Activated T-cell treated with anti-CD3 and anti-CD28 coated beads for 24 hours (primary cell): ENCODE results near the gene KHDRBS2.
"Not testable (repeated sequence)": the region's sequence is repeated elsewhere in the genome, so short reads cannot be mapped to it uniquely, and the experiment has no call there.

Experiments used
- DNase-seq: peaks from one replicate; pipeline ENCODE4 v3.0.0-alpha.2; 2020; ENCODE audit warnings: low read depth

The KHDRBS2 gene

DNA sequence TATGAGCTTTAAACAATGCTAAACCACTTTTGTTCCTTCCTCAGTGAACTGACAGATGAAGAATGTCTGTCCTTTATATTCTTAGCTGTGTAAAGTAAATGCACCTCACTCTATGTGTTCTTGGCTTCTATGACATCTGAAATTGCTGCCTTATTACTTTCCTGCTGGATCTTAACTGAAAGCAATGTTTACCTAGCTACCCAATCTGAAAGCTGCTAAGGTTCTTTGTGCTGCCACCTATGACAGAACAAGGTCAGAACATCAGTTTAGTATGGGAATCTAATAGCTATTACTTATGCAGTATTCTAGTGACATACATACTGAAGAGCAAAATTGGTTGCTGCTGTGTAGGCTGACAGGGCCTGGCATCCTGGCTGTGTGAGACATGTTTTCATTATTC, 444.1 kb downstream of the KHDRBS2 start:
- no peak for DNase-seq

DNA sequence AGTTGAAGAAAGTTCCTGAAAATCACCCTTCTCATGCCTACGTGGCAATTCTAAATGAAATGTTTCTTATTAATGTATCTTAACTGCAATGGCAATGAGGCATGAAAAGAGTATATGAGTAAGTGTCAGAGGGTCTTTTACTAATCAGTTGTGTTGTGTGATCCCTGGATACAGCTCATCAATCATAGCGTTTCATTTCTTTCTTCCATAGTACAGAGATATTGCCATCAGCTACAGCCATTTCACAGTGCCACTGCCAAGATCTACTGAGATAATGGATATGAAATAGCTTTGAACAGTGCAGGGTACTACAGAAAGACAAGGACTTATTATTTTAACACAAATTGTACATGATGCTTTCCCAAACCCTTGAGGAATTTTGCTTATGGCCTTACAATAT, 450.8 kb downstream of the KHDRBS2 start:
- no peak for DNase-seq

DNA sequence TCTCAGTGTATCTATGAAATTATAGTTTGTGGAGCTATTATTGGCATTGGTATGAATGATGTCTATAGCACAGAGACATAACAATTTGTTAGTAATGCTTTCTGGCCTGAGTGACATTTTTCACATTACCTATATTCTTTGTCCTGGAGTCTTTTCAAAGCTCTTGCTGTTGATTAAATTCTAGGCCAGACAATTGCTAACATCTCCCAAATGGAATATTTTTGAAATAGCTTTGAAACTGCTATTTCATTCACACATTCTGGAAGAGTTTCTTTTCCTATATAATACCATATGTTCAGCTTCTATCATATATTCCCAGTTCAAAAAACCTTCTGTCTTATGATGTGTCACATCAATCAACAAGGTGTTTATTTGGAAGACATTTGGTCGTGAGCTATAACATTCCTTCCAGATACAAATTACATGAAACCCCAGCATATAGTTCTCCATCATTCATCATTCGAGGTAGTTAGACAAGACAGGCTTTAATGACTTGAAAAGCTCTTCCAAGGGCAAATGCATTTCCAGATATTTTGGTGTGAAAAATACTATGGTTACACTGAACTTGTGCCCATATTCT, 452.8 kb downstream of the KHDRBS2 start:
- no peak for DNase-seq

DNA sequence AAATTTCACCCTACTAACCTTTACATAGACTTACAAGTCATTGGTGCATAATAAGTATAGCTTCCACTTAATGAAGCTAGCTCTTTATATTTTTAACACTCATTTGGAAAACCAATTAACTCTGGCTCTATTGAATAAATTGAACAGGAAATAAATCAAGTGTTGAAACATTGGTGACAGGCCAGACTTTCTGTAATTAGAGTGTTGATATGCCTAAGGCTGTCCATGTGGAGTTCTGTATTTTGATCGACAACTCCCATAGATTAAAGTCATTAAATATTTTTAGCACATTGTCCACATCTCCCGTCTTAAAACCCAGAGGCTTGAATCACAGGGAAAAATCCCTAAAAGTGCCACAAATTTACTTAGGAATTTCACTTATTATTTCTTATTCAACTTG, 468.3 kb downstream of the KHDRBS2 start:
- no peak for DNase-seq

GRCh38 chr6:61810047-61810446, 476.0 kb downstream of the KHDRBS2 start:
- DNase-seq: no peak

DNA sequence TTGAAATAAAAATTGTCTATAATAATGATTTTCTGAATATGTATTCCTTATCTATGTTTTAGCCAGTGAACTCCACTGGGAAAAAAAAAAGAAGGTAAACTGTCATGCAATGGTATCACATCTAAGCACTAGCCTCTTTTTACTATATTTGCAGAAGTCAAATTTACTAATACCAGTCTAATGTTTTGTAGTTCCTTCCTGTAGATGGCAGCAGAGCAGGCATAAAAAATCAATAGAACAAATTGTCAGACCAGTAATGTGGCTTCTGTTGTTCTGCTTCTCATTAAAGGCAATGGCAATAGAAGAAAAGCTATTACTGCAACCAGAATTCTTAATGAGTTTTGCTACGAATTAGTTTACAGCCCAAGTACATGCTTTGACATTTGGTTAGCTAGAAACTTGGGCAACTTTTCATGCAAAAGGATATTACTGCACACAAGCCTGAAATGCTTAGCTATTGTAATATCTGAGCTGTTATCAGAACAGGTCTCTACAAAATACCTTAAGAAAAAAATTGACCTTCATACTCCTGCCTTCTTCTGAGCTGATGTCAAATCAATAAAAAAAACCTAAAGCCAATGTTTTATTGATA, 476.9 kb downstream of the KHDRBS2 start:
- no peak for DNase-seq

- no peak for DNase-seq
Observed at GRCh38 chr6:61787998-61788397, 498.0 kb downstream of the KHDRBS2 start.

GRCh38 chr6:61769446-61769845, 516.6 kb downstream of the KHDRBS2 start:
- not testable (repeated sequence) for DNase-seq

GRCh38 chr6:61755739-61756138, 530.3 kb downstream of the KHDRBS2 start:
- DNase-seq: no peak

GRCh38 chr6:61751986-61752385, 534.0 kb downstream of the KHDRBS2 start:
- DNase-seq: no peak

- DNase-seq: no peak
Observed at GRCh38 chr6:61745994-61746393, 540.0 kb downstream of the KHDRBS2 start.

DNA sequence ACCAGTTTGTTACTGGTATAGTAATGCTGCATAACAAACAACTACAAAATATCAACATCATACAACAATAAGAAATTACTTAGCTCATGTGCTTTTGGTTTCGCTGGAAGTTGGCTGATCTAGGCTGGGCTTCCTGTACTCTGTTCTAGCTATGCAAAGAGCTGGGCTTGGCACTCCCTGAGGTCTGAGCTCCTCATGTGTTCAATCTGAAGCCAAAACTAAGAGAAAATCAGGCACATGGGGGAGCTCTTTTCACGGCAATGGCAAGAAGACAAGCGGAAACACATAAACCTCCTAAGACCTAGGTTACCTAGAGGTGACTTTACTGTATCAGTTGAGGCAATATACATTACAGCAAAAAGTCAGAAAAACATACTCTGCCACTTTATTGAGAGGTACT, 574.2 kb downstream of the KHDRBS2 start:
- no peak for DNase-seq

GRCh38 chr6:61688165-61688564, 597.9 kb downstream of the KHDRBS2 start:
- no peak for DNase-seq

- no peak for DNase-seq
Observed at GRCh38 chr6:61682562-61682961, 603.5 kb downstream of the KHDRBS2 start.

DNA sequence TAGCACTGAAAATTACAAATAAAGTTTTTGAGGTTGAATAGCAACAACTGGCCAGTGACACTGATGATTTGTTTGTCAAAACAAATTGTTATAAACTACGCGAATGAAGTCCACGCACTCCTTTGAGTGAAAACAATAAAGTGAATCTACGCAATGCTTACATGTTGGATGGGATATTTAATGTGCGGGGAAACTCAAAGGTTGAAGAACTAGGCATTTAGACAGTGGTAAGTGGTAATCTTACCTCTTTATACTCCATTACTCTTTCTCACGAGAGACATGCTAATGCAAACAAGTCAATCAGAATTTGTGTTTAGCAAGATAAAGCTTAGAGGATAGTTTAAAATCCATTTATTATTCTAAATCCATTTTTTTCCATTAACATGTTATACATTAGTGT, 606.4 kb downstream of the KHDRBS2 start:
- no peak for DNase-seq

DNA sequence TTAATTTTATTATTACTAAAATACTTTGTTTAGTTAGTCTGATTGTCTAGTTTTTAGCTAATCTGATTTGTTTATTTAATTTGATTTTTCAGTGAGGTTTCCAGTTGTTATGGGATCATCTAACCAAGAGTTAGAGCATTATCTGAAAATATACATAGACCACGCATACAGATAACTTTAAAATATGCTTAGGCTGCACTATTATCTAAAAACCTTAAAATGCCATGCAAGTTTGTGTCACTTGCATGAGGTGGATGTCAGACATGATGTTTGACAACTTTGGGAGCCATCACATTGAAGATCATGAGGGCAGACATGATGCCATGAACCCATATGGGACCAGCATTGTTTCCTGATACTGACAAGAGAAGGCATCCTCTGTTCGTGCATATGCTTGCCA, 610.3 kb downstream of the KHDRBS2 start:
- no peak for DNase-seq

DNA sequence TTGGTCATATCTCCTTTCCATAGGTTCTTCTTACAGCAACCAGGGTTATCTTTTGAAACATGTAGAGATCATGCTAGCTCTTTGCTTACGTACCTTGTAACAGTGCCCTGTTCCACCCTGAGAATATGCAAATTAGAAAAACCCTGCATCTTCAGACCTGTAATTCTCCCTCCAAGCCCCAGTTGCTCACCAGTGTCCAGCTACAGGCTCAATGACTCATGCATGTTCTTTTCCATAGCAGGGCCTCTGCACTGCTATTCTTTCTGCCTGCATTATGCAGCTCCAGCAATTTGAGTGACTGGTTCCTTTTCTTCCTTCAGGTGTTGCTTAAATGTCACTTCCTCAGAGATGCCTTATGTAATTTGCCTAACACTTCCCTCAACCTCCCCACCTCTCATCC, 636.2 kb downstream of the KHDRBS2 start:
- no peak for DNase-seq

- DNase-seq: no peak
Observed at GRCh38 chr6:61640463-61640862, 645.6 kb downstream of the KHDRBS2 start.
